ENCODE data around the gene RPSA. TPM values are rescaled to one million over a fixed set of nuclear protein-coding genes. Genes with fewer than 3 reads are reported as not detected.

The RPSA gene
- total and polyA plus RNA-seq, 9 of the 15 experiments (the other 6 are each of a cell fraction or from before 2014, with no cell fraction given), result 2,290 to 4,272 (median 2,730) TPM

DNA sequence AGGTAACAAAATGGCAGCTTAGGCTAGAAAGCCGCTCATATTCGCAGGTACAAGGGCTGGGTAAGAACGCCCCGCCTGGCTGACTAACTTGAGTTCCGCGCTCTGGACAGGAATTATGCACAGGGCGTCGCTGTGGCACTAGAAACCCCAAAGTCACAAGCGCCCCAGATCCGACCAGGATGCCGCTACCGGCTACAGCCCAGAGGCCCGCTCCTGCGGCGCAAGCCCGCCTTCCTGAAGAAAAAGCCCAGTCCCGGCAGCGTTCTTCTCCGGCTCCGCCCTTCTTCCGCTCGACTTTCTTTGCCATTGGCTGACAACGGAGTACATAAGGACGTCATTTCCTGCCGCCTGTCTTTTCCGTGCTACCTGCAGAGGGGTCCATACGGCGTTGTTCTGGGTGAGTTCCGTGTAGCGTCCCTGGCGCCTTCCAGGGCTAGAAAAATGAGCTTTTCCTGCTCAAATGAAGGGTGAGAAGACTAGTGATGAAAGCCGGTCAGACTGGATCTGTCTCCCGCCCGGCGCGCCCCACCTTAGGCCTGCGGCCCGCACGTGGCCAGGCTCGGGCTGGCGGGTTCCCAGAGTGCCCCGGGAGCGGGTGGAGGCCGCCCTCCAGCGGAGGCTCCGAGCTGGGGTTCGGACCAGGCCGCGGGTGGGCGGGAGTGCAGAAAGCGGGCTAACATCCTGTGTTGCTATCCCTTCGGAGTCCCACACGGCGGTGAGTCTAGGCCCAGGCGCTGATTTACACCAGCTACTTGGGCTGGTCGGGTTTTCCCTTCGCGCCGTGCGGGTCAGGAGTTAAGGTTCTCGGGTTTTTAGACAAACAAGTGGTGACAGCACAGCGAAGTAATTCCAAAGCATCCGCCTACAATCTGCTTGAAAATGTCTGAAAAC is at the start of gene RPSA (continued):
- TF ChIP-seq BHLHE40 (IDR thresholded peaks at IDR 0.05; ENCODE audit: low read length), result peak; percentile 84
- TF ChIP-seq, protein P1, sequence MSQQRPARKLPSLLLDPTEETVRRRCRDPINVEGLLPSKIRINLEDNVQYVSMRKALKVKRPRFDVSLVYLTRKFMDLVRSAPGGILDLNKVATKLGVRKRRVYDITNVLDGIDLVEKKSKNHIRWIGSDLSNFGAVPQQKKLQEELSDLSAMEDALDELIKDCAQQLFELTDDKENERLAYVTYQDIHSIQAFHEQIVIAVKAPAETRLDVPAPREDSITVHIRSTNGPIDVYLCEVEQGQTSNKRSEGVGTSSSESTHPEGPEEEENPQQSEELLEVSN (IDR thresholded peaks at IDR 0.05; ENCODE audit: borderline replicate concordance in 1 of 2, extremely low read depth in 1 of 2, insufficient read depth in 1 of 2, insufficient read length in 1 of 2, low read depth in 1 of 2, low read length in 1 of 2, poor library complexity in 1 of 2, severe bottlenecking in 1 of 2), result peak; percentile 83 to 94
- TF ChIP-seq ZNF324 (CRISPR knock-in tag; IDR thresholded peaks at IDR 0.05), result no peak; the same call in 1 of the 2 replicates
- no peak for TF ChIP-seq HNRNPUL1 (IDR thresholded peaks at IDR 0.05; ENCODE audit: low read length)
- TF ChIP-seq BMI1 (IDR thresholded peaks at IDR 0.05; ENCODE audit: low read length), result no peak
- TF ChIP-seq, protein P2, sequence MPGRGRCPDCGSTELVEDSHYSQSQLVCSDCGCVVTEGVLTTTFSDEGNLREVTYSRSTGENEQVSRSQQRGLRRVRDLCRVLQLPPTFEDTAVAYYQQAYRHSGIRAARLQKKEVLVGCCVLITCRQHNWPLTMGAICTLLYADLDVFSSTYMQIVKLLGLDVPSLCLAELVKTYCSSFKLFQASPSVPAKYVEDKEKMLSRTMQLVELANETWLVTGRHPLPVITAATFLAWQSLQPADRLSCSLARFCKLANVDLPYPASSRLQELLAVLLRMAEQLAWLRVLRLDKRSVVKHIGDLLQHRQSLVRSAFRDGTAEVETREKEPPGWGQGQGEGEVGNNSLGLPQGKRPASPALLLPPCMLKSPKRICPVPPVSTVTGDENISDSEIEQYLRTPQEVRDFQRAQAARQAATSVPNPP (IDR thresholded peaks at IDR 0.05; ENCODE audit: borderline replicate concordance, insufficient read depth, insufficient read length), result no peak
- TF ChIP-seq POLR2AphosphoS5 (IDR thresholded peaks at IDR 0.05; ENCODE audit: control insufficient read depth, insufficient read depth, low read depth, low read length), result peak; percentile 100
- peak; percentile 95 for TF ChIP-seq SNRNP70 (optimal IDR thresholded peaks at IDR 0.05; ENCODE audit: low read depth, low read length)
- TF ChIP-seq MCM2 (IDR thresholded peaks at IDR 0.05; ENCODE audit: low read depth), result no peak
- peak; percentile 94 for TF ChIP-seq RBBP5 (IDR thresholded peaks at IDR 0.05; ENCODE audit: borderline replicate concordance, insufficient read depth, low read length, poor library complexity, severe bottlenecking)
- TF ChIP-seq MEF2A (IDR thresholded peaks at IDR 0.05; ENCODE audit: control insufficient read depth, low read depth, low read length), result no peak
- TF ChIP-seq, protein P3, sequence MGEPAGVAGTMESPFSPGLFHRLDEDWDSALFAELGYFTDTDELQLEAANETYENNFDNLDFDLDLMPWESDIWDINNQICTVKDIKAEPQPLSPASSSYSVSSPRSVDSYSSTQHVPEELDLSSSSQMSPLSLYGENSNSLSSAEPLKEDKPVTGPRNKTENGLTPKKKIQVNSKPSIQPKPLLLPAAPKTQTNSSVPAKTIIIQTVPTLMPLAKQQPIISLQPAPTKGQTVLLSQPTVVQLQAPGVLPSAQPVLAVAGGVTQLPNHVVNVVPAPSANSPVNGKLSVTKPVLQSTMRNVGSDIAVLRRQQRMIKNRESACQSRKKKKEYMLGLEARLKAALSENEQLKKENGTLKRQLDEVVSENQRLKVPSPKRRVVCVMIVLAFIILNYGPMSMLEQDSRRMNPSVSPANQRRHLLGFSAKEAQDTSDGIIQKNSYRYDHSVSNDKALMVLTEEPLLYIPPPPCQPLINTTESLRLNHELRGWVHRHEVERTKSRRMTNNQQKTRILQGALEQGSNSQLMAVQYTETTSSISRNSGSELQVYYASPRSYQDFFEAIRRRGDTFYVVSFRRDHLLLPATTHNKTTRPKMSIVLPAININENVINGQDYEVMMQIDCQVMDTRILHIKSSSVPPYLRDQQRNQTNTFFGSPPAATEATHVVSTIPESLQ (CRISPR knock-in tag; IDR thresholded peaks at IDR 0.05), result peak; percentile 88; the same call in 1 of the 2 replicates
- TF ChIP-seq NFXL1 (CRISPR knock-in tag; IDR thresholded peaks at IDR 0.05), result no peak; the same call in 1 of the 2 replicates
- peak; percentile 98 for TF ChIP-seq L3MBTL2 (IDR thresholded peaks at IDR 0.05)
- TF ChIP-seq MECOM (CRISPR knock-in tag; IDR thresholded peaks at IDR 0.05), result no peak
- peak; percentile 78; the same call in 1 of the 2 replicates for TF ChIP-seq TOE1 (IDR thresholded peaks at IDR 0.05; ENCODE audit: borderline replicate concordance)
- TF ChIP-seq TOE1 (CRISPR knock-in tag; IDR thresholded peaks at IDR 0.05; ENCODE audit: borderline replicate concordance, low read depth), result 0 out of 2 replicates have a peak, but pooled peaks have one; percentile 46
- TF ChIP-seq ZNF174 (CRISPR knock-in tag; IDR thresholded peaks at IDR 0.05), result no peak; the same call in 1 of the 2 replicates
- peak; percentile 93 for TF ChIP-seq PHF20 (IDR thresholded peaks at IDR 0.05; ENCODE audit: partially characterized antibody)
- peak; percentile 51 to 71 for TF ChIP-seq RAD21 (CRISPR knock-in tag; conservative IDR thresholded peaks at IDR 0.05 in 1 of 2, IDR thresholded peaks at IDR 0.05 in 1 of 2)
- TF ChIP-seq FOSL1 (tag; conservative IDR thresholded peaks at IDR 0.05), result 0 out of 2 replicates have a peak, but pooled peaks have one; percentile 32
- peak; percentile 27 for TF ChIP-seq HDAC3 (IDR thresholded peaks at IDR 0.05; ENCODE audit: borderline replicate concordance, partially characterized antibody)
- no peak for TF ChIP-seq CSDE1 (IDR thresholded peaks at IDR 0.05)
